ENCODE measurements around the gene SLC25A22.

The SLC25A22 gene

GRCh38 chr11:765025-765801 lies 32.9 kb downstream of the SLC25A22 start:
- peaks cover 5% of the 10 kb centered on the region for H3K36me3 Mint-ChIP-seq
- peak overlapping the region; percentile 20 for H3K27ac Mint-ChIP-seq
- DNase-seq (ENCODE audit: low spot score in 2 of 2) (peak; percentile 65 to 72), ATAC-seq (ENCODE audit: low read depth) (peak; percentile 91)
- no peaks in the 10 kb centered on the region for H3K9me3 Mint-ChIP-seq
- no peaks in the 10 kb centered on the region for H3K27me3 Mint-ChIP-seq
- no peaks in the 10 kb centered on the region for H3K4me1 Mint-ChIP-seq
- no peak overlapping the region for H3K4me3 Mint-ChIP-seq

- DNase-seq (ENCODE audit: low spot score in 2 of 2): no peak
- ATAC-seq (ENCODE audit: low read depth): no peak
- no peak overlapping the region for H3K4me3 Mint-ChIP-seq
- H3K4me1 Mint-ChIP-seq: no peaks in the 10 kb centered on the region
- peaks cover 5% of the 10 kb centered on the region for H3K36me3 Mint-ChIP-seq
- H3K9me3 Mint-ChIP-seq: no peaks in the 10 kb centered on the region
- no peaks in the 10 kb centered on the region for H3K27me3 Mint-ChIP-seq
- H3K27ac Mint-ChIP-seq: no peak overlapping the region
These were observed 33.6 kb downstream of the SLC25A22 start for GRCh38 chr11:764322-765024.

GRCh38 chr11:763549-764321 lies 34.3 kb downstream of the SLC25A22 start:
- no peak overlapping the region for H3K27ac Mint-ChIP-seq
- DNase-seq (ENCODE audit: low spot score in 2 of 2) (no peak), ATAC-seq (ENCODE audit: low read depth) (no peak)
- no peaks in the 10 kb centered on the region for H3K4me1 Mint-ChIP-seq
- H3K4me3 Mint-ChIP-seq: no peak overlapping the region
- no peaks in the 10 kb centered on the region for H3K9me3 Mint-ChIP-seq
- H3K27me3 Mint-ChIP-seq: no peaks in the 10 kb centered on the region
- H3K36me3 Mint-ChIP-seq: peaks cover 5% of the 10 kb centered on the region

DNA sequence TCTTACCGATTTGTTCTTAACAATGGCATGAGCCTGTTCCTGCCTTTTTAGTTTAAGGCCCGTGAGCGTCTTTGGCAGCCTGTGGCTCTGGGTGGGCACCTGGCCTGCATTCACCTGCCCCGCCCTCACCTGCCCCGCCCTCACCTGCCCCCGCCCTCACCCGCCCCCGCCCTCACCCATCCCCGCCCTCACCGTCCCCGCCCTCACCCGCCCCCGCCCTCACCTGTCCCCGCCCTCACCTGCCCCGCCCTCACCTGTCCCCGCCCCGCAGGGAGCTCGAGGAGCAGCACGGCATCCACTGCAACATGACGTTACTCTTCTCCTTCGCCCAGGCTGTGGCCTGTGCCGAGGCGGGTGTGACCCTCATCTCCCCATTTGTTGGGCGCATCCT lies 35.0 kb downstream of the SLC25A22 start:
- no peak overlapping the region for H3K27ac Mint-ChIP-seq
- no peaks in the 10 kb centered on the region for H3K27me3 Mint-ChIP-seq
- H3K4me3 Mint-ChIP-seq: no peak overlapping the region
- DNase-seq (ENCODE audit: low spot score in 2 of 2) (no peak), ATAC-seq (ENCODE audit: low read depth) (no peak)
- H3K36me3 Mint-ChIP-seq: peaks cover 5% of the 10 kb centered on the region
- H3K4me1 Mint-ChIP-seq: no peaks in the 10 kb centered on the region
- no peaks in the 10 kb centered on the region for H3K9me3 Mint-ChIP-seq

GRCh38 chr11:762421-763072 lies 35.5 kb downstream of the SLC25A22 start:
- peaks cover 7% of the 10 kb centered on the region for H3K36me3 Mint-ChIP-seq
- ATAC-seq (ENCODE audit: low read depth) (no peak), DNase-seq (ENCODE audit: low spot score in 2 of 2) (no peak)
- H3K4me1 Mint-ChIP-seq: no peaks in the 10 kb centered on the region
- H3K27ac Mint-ChIP-seq: no peak overlapping the region
- H3K27me3 Mint-ChIP-seq: no peaks in the 10 kb centered on the region
- no peaks in the 10 kb centered on the region for H3K9me3 Mint-ChIP-seq
- no peak overlapping the region for H3K4me3 Mint-ChIP-seq

GRCh38 chr11:761526-762108 lies 36.5 kb downstream of the SLC25A22 start:
- no peaks in the 10 kb centered on the region for H3K9me3 Mint-ChIP-seq
- H3K36me3 Mint-ChIP-seq: peaks cover 12% of the 10 kb centered on the region
- no peak overlapping the region for H3K4me3 Mint-ChIP-seq
- no peaks in the 10 kb centered on the region for H3K27me3 Mint-ChIP-seq
- no peak for ATAC-seq (ENCODE audit: low read depth)
- peaks cover 2% of the 10 kb centered on the region for H3K4me1 Mint-ChIP-seq
- DNase-seq (ENCODE audit: low spot score in 2 of 2): no peak
- no peak overlapping the region for H3K27ac Mint-ChIP-seq

DNA sequence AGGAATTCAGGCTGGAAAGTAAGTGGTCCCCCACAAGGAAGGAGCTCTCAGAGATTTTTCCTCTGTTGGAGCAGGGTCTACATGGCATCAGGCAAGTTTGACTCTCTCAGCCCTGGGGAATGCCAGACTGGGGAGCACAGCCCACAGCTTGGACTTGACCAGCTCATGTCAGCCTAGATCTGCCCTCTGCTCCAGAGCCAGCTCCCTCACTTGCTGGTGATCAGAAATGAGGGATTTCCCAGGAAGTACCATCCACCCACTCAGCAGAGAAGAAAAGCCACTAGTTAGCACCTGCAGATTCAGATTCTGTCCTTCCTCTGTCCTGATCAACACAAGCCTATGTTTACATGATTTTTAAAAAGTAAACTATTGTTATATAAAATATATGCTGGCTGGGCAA lies 37.8 kb downstream of the SLC25A22 start:
- ATAC-seq (ENCODE audit: low read depth) (no peak), DNase-seq (ENCODE audit: low spot score in 2 of 2) (no peak)
- no peak overlapping the region for H3K4me3 Mint-ChIP-seq
- H3K27me3 Mint-ChIP-seq: no peaks in the 10 kb centered on the region
- no peaks in the 10 kb centered on the region for H3K9me3 Mint-ChIP-seq
- peaks cover 12% of the 10 kb centered on the region for H3K36me3 Mint-ChIP-seq
- H3K4me1 Mint-ChIP-seq: peaks cover 2% of the 10 kb centered on the region
- H3K27ac Mint-ChIP-seq: no peak overlapping the region

GRCh38 chr11:749731-750130 lies 48.4 kb downstream of the SLC25A22 start:
- no peak for DNase-seq (ENCODE audit: low spot score in 2 of 2)
- no peaks in the 10 kb centered on the region for H3K27me3 Mint-ChIP-seq
- no peak overlapping the region for H3K4me3 Mint-ChIP-seq
- no peak for ATAC-seq (ENCODE audit: low read depth)
- peaks cover 10% of the 10 kb centered on the region for H3K4me1 Mint-ChIP-seq
- H3K27ac Mint-ChIP-seq: no peak overlapping the region
- no peaks in the 10 kb centered on the region for H3K9me3 Mint-ChIP-seq
- H3K36me3 Mint-ChIP-seq: no peaks in the 10 kb centered on the region

GRCh38 chr11:748007-748359 lies 50.1 kb downstream of the SLC25A22 start:
- Mint-ChIP-seq H3K36me3 (no peaks in the 10 kb centered on the region), H3K4me1 (peaks cover 10% of the 10 kb centered on the region), H3K27ac (no peak overlapping the region), H3K27me3 (no peaks in the 10 kb centered on the region), H3K4me3 (peak overlapping the region; percentile 88), H3K9me3 (no peaks in the 10 kb centered on the region)
- DNase-seq (ENCODE audit: low spot score in 2 of 2) (no peak), ATAC-seq (ENCODE audit: low read depth) (no peak)

GRCh38 chr11:747158-748006 lies 50.7 kb downstream of the SLC25A22 start, which contains the start of gene TALDO1:
TALDO1 (plus strand) TSS chr11:747464; CDS start chr11:747482, 18 bp downstream.
- Mint-ChIP-seq H3K27me3 (no peaks in the 10 kb centered on the region), H3K4me3 (peak within 1 kb of the TSS; percentile 88), H3K36me3 (no peaks in the 10 kb centered on the region), H3K4me1 (peaks cover 10% of the 10 kb centered on the region), H3K27ac (no peak within 1 kb of the TSS), H3K9me3 (no peaks in the 10 kb centered on the region)
- ATAC-seq (ENCODE audit: low read depth): peak; percentile 88
- DNase-seq (ENCODE audit: low spot score in 2 of 2): peak; percentile 76 to 79

DNA sequence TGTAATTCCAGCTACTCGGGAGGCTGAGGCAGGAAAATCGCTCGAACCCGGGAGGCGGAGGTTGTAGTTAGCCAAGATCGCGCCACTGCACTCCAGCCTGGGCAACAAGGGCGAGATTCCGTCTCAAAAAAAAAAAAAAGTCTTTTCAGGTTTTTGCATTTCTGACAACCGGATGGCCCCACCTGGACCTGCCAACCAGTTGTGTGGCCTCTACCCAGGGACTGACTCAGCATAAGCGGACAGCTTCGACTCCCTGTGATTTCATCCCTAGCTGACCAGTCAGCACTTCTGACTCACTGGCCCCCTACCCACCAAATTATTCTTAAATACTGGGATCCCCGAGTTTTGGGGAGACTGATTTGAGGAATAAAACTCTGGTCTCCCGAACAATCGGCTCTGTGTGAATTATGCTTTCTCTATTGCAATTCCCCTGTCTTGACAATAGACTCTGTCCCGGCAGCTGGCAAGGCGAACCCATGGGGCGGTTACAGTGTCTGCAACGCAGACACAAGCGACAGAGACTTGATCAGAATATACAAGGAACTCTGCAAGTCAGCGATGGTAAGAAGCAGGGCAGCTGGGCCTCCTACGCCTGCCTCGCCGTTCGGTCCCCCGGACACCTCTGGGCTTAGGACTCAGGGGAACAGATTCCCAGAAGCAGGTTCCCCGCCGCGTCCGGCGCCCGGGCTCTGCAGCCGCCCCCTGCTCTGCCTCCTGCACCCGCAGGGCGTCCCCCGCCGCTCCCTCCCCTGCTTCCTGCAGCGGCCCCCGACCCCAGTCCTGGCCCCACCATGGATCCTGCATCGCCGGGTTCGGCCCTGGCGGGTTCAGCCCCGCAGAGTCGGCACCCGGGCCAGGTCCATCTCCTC lies 51.6 kb downstream of the SLC25A22 start:
- H3K9me3 Mint-ChIP-seq: no peaks in the 10 kb centered on the region
- no peak for DNase-seq (ENCODE audit: low spot score in 2 of 2)
- peaks cover 10% of the 10 kb centered on the region for H3K4me1 Mint-ChIP-seq
- H3K27ac Mint-ChIP-seq: no peak overlapping the region
- peak overlapping the region; percentile 88 for H3K4me3 Mint-ChIP-seq
- H3K27me3 Mint-ChIP-seq: no peaks in the 10 kb centered on the region
- H3K36me3 Mint-ChIP-seq: no peaks in the 10 kb centered on the region
- ATAC-seq (ENCODE audit: low read depth): peak; percentile 37

- Mint-ChIP-seq H3K36me3 (no peaks in the 10 kb centered on the region), H3K27ac (no peak overlapping the region), H3K4me1 (peaks cover 10% of the 10 kb centered on the region), H3K27me3 (no peaks in the 10 kb centered on the region), H3K4me3 (no peak overlapping the region), H3K9me3 (no peaks in the 10 kb centered on the region)
- ATAC-seq (ENCODE audit: low read depth) (no peak), DNase-seq (ENCODE audit: low spot score in 2 of 2) (no peak)
These were observed 52.7 kb downstream of the SLC25A22 start for GRCh38 chr11:745428-745827.
